Measurements from ENCODE around the gene TOPAZ1.

The TOPAZ1 gene

DNA sequence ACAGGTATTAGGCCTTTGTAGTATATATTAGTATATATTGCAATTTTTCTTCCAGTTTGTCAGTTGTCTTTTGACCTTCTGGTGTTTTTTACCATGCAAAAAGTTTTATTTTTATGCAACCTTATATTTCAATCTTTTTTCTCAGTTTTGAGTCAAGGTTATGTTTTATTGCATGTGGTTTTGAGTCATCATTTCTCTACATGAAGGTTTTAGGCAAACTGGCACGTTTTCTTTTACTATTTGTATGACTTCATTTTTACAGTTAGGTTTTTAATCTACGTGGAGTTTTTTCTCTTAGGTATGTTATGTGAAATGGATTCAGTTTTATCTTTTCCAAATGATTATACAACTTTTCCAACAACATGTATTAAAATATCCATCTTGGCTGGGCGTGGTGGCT lies 60.1 kb downstream of the TOPAZ1 start:
- Histone ChIP-seq H3K27ac (ENCODE audit: low read length, poor library complexity, severe bottlenecking) (no peak overlapping the region), H4K8ac (ENCODE audit: low read length) (no peak overlapping the region), H3K23ac (ENCODE audit: low read length in 2 of 2) (no peak overlapping the region), H3K4me3 (ENCODE audit: insufficient read depth in 1 of 2, low read depth in 1 of 2, low read length in 2 of 2) (no peak overlapping the region), H3K4me2 (ENCODE audit: low read length, poor library complexity, severe bottlenecking) (no peak overlapping the region), H2AK5ac (ENCODE audit: low read length, severe bottlenecking) (no peak overlapping the region), H3K4me1 (ENCODE audit: control insufficient read depth, insufficient read depth, low read depth, low read length) (no peaks in the 10 kb centered on the region), H2BK12ac (ENCODE audit: low read length in 2 of 2) (no peak overlapping the region), H3K4ac (ENCODE audit: low read depth in 1 of 2, low read length in 2 of 2) (no peak overlapping the region), H3K36me3 (ENCODE audit: control insufficient read depth in 1 of 2, insufficient read depth in 2 of 2, low read depth in 1 of 2, low read length in 2 of 2) (no peaks in the 10 kb centered on the region), H3K14ac (ENCODE audit: low read length in 2 of 2) (no peak overlapping the region), H3K9ac (ENCODE audit: low read length) (no peak overlapping the region), H2AFZ (ENCODE audit: low read depth, low read length) (no peak overlapping the region), H3K27me3 (ENCODE audit: control insufficient read depth in 1 of 2, insufficient read depth in 1 of 2, low read length in 2 of 2) (peaks cover 0 to 8% of the 10 kb centered on the region in 2 experiments), H3K18ac (ENCODE audit: low read depth in 1 of 2, low read length in 2 of 2) (no peak overlapping the region), H2BK15ac (ENCODE audit: low read depth, poor library complexity, severe bottlenecking) (no peak overlapping the region), H3K9me3 (ENCODE audit: control insufficient read depth, low read length) (no peaks in the 10 kb centered on the region), H3K79me1 (replicated peaks; ENCODE audit: low read length, poor library complexity, severe bottlenecking) (no peaks in the 10 kb centered on the region), H4K91ac (ENCODE audit: low read length) (no peak overlapping the region), H2BK120ac (ENCODE audit: low read depth, low read length) (no peak overlapping the region), H2BK5ac (ENCODE audit: low read depth, low read length, poor library complexity, severe bottlenecking) (no peak overlapping the region)
- 70% methylated on average over 1 of the region's 3 CpGs for WGBS
- no peak for DNase-seq

DNA sequence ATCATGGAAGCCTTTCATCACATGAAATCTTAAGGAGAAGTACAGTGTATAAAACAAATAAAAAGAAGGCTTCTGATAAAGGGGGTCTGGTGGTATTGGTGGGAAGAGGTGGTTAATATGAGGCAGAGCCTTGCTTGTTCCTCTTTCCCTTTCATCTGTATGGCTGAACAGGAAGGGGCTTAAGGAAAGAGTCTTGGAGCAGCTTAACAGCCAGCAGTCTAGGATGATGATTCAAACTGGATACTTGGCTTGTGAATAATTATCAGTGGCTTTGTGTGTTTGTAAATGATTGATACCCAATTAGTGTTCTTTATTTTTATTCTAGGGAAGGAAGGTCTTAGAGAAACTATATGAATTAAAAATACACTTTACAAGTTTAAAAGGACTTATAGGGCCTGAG lies 67.8 kb downstream of the TOPAZ1 start:
- Histone ChIP-seq H3K36me3 (ENCODE audit: control insufficient read depth in 1 of 2, insufficient read depth in 2 of 2, low read depth in 1 of 2, low read length in 2 of 2) (no peaks in the 10 kb centered on the region), H3K27ac (ENCODE audit: low read length, poor library complexity, severe bottlenecking) (no peak overlapping the region), H3K27me3 (ENCODE audit: control insufficient read depth in 1 of 2, insufficient read depth in 1 of 2, low read length in 2 of 2) (peaks cover 0 to 5% of the 10 kb centered on the region in 2 experiments), H2AK5ac (ENCODE audit: low read length, severe bottlenecking) (no peak overlapping the region), H3K79me1 (replicated peaks; ENCODE audit: low read length, poor library complexity, severe bottlenecking) (no peaks in the 10 kb centered on the region), H4K91ac (ENCODE audit: low read length) (no peak overlapping the region), H2BK5ac (ENCODE audit: low read depth, low read length, poor library complexity, severe bottlenecking) (no peak overlapping the region), H3K18ac (ENCODE audit: low read depth in 1 of 2, low read length in 2 of 2) (no peak overlapping the region), H2AFZ (ENCODE audit: low read depth, low read length) (no peak overlapping the region), H3K4me1 (ENCODE audit: control insufficient read depth, insufficient read depth, low read depth, low read length) (no peaks in the 10 kb centered on the region), H3K4me2 (ENCODE audit: low read length, poor library complexity, severe bottlenecking) (no peak overlapping the region), H3K9ac (ENCODE audit: low read length) (no peak overlapping the region), H3K23ac (ENCODE audit: low read length in 2 of 2) (no peak overlapping the region), H4K8ac (ENCODE audit: low read length) (no peak overlapping the region), H3K14ac (ENCODE audit: low read length in 2 of 2) (no peak overlapping the region), H2BK15ac (ENCODE audit: low read depth, poor library complexity, severe bottlenecking) (no peak overlapping the region), H2BK12ac (ENCODE audit: low read length in 2 of 2) (no peak overlapping the region), H2BK120ac (ENCODE audit: low read depth, low read length) (no peak overlapping the region), H3K4ac (ENCODE audit: low read depth in 1 of 2, low read length in 2 of 2) (no peak overlapping the region), H3K4me3 (ENCODE audit: insufficient read depth in 1 of 2, low read depth in 1 of 2, low read length in 2 of 2) (no peak overlapping the region), H3K9me3 (ENCODE audit: control insufficient read depth, low read length) (no peaks in the 10 kb centered on the region)
- DNase-seq = no peak

DNA sequence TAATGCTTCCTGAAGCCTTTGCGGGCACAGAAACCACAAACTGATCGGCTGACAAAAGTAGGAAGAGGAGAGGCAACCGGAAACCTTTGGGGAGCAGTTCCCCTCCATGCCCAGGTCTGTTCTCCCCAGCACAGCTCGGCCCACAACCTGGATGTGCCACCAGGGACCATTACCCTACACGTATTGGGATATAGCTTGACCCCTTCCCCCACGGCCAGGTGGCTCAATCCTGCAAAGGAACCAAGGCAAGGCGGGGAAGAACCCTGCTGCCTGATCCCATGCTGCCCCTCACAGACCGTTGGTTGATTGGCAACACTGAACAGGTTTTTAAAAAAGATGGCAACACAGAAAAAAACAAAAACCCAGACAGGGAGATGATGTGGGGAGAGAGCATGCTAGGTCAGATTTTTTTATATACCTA lies 77.2 kb downstream of the TOPAZ1 start:
- Histone ChIP-seq H3K79me1 (replicated peaks; ENCODE audit: low read length, poor library complexity, severe bottlenecking) (no peaks in the 10 kb centered on the region), H2BK120ac (ENCODE audit: low read depth, low read length) (no peak overlapping the region), H3K9ac (ENCODE audit: low read length) (no peak overlapping the region), H3K27ac (ENCODE audit: low read length, poor library complexity, severe bottlenecking) (no peak overlapping the region), H4K91ac (ENCODE audit: low read length) (peak overlapping the region; percentile 50), H3K23ac (ENCODE audit: low read length in 2 of 2) (no peak overlapping the region), H2BK5ac (ENCODE audit: low read depth, low read length, poor library complexity, severe bottlenecking) (no peak overlapping the region), H2AFZ (ENCODE audit: low read depth, low read length) (no peak overlapping the region), H3K36me3 (ENCODE audit: control insufficient read depth in 1 of 2, insufficient read depth in 2 of 2, low read depth in 1 of 2, low read length in 2 of 2) (no peaks in the 10 kb centered on the region), H2AK5ac (ENCODE audit: low read length, severe bottlenecking) (no peak overlapping the region), H2BK12ac (ENCODE audit: low read length in 2 of 2) (no peak overlapping the region), H3K4me3 (ENCODE audit: insufficient read depth in 1 of 2, low read depth in 1 of 2, low read length in 2 of 2) (no peak overlapping the region), H3K9me3 (ENCODE audit: control insufficient read depth, low read length) (no peaks in the 10 kb centered on the region), H3K14ac (ENCODE audit: low read length in 2 of 2) (no peak overlapping the region), H3K4ac (ENCODE audit: low read depth in 1 of 2, low read length in 2 of 2) (no peak overlapping the region), H3K18ac (ENCODE audit: low read depth in 1 of 2, low read length in 2 of 2) (no peak overlapping the region), H3K27me3 (ENCODE audit: control insufficient read depth in 1 of 2, insufficient read depth in 1 of 2, low read length in 2 of 2) (peaks cover 0 to 7% of the 10 kb centered on the region in 2 experiments), H3K4me1 (ENCODE audit: control insufficient read depth, insufficient read depth, low read depth, low read length) (no peaks in the 10 kb centered on the region), H3K4me2 (ENCODE audit: low read length, poor library complexity, severe bottlenecking) (no peak overlapping the region), H4K8ac (ENCODE audit: low read length) (peak overlapping the region; percentile 45), H2BK15ac (ENCODE audit: low read depth, poor library complexity, severe bottlenecking) (no peak overlapping the region)
- WGBS = 77% methylated on average over 8 of the region's 8 CpGs
- no peak for DNase-seq

DNA sequence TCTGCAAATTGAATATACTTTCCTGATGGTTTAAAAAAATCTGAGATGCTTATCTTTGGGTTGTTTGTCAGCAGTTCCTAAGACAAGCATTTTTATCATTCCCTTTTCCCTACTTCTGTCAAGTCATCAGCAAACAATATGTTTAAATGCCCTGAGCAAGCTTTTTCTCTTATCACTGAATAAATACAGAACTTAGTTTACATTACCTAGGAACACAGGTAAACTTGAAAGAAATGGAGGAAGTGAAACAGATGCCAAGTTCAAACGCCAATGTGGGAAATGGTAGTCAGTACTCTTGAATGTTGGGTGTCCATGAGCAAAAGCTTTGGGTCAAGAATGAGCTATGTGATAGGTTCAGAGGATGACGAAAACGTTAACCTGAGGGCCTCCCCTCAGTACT lies 79.6 kb downstream of the TOPAZ1 start:
- Histone ChIP-seq H3K18ac (ENCODE audit: low read depth in 1 of 2, low read length in 2 of 2) (no peak overlapping the region), H2BK5ac (ENCODE audit: low read depth, low read length, poor library complexity, severe bottlenecking) (no peak overlapping the region), H3K23ac (ENCODE audit: low read length in 2 of 2) (no peak overlapping the region), H3K9me3 (ENCODE audit: control insufficient read depth, low read length) (no peaks in the 10 kb centered on the region), H3K4me1 (ENCODE audit: control insufficient read depth, insufficient read depth, low read depth, low read length) (no peaks in the 10 kb centered on the region), H3K27ac (ENCODE audit: low read length, poor library complexity, severe bottlenecking) (no peak overlapping the region), H3K4me2 (ENCODE audit: low read length, poor library complexity, severe bottlenecking) (no peak overlapping the region), H2BK120ac (ENCODE audit: low read depth, low read length) (no peak overlapping the region), H2BK12ac (ENCODE audit: low read length in 2 of 2) (no peak overlapping the region), H3K9ac (ENCODE audit: low read length) (no peak overlapping the region), H2AFZ (ENCODE audit: low read depth, low read length) (no peak overlapping the region), H3K4ac (ENCODE audit: low read depth in 1 of 2, low read length in 2 of 2) (no peak overlapping the region), H3K27me3 (ENCODE audit: control insufficient read depth in 1 of 2, insufficient read depth in 1 of 2, low read length in 2 of 2) (peaks cover 0 to 7% of the 10 kb centered on the region in 2 experiments), H4K91ac (ENCODE audit: low read length) (no peak overlapping the region), H4K8ac (ENCODE audit: low read length) (no peak overlapping the region), H3K36me3 (ENCODE audit: control insufficient read depth in 1 of 2, insufficient read depth in 2 of 2, low read depth in 1 of 2, low read length in 2 of 2) (no peaks in the 10 kb centered on the region), H3K4me3 (ENCODE audit: insufficient read depth in 1 of 2, low read depth in 1 of 2, low read length in 2 of 2) (no peak overlapping the region), H2BK15ac (ENCODE audit: low read depth, poor library complexity, severe bottlenecking) (no peak overlapping the region), H3K14ac (ENCODE audit: low read length in 2 of 2) (no peak overlapping the region), H2AK5ac (ENCODE audit: low read length, severe bottlenecking) (no peak overlapping the region), H3K79me1 (replicated peaks; ENCODE audit: low read length, poor library complexity, severe bottlenecking) (no peaks in the 10 kb centered on the region)
- DNase-seq = no peak
- WGBS = 100% methylated on average over 1 of the region's 3 CpGs
